Fibroblast of skin of abdomen (primary cell): ENCODE results near the gene ASAH2B. TPM values are rescaled to one million over a fixed set of nuclear protein-coding genes. Genes with fewer than 3 reads are reported as not detected.
"Not testable (repeated sequence)": the region's sequence is repeated elsewhere in the genome, so short reads cannot be mapped to it uniquely, and the experiment has no call there.

Experiments used
- DNase-seq: peaks from one replicate; pipeline ENCODE4 v3.0.0-alpha.2; 2013
- polyA plus RNA-seq, 2 experiments: library from polyadenylated mRNA; unstranded; fragments of 120-200 nt; gene quantifications; one replicate each; pipeline ENCODE4 v1.2.1, GENCODE V29; 2013; ENCODE audit not compliant: insufficient read length in 2 of 2

The ASAH2B gene
- 3.3 TPM for polyA plus RNA-seq (2013, experiment 1 of 2; ENCODE audit: insufficient read length)
- 3.5 TPM for polyA plus RNA-seq (2013, experiment 2 of 2; ENCODE audit: insufficient read length)

DNA sequence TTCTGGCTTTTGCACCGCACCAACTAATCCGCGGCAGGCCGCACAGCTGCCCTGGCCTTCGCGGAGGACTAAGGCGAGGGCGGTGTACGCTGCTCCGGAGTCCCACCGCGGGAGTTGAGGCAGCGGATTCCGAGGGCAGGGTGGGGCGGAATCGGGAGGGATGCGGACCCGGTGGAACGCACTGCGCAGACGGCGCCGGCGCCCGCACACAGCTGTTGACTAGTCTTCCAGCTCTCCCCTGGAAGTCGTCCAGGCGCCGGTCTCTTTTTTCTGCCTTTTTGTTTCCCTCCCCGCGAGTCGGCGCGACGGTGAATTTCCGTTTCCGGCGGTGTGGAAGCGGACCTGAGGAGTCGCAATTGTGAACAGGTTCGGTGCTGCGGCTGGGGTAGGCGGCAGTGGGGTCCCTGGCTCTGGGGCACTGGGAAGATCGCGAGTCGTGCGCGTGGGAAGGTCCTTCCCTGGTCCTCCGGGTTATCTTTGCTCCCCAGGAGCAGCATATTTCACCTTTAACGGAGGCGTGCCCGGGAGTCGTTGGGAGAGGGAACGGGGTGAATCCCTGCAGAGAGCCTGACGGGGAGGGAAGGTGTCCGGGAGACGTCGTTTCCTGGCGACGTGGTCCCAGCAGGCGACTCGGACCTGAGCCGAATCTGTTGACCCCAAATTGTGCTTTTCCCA lies at the start of gene ASAH2B:
Gene ASAH2B (plus strand): TSS at position 319 of the 675 bp plus-strand sequence. CDS start 5,195 bp downstream, outside the sequence.
- DNase-seq: peak; percentile 86

- DNase-seq: not testable (repeated sequence)
Observed at GRCh38 chr10:50697819-50698218, 41.9 kb upstream of the ASAH2B start.

GRCh38 chr10:50701947-50702346 lies 37.8 kb upstream of the ASAH2B start:
- DNase-seq: not testable (repeated sequence)

- DNase-seq: not testable (repeated sequence)
Observed at GRCh38 chr10:50702997-50703396, 36.7 kb upstream of the ASAH2B start.

DNA sequence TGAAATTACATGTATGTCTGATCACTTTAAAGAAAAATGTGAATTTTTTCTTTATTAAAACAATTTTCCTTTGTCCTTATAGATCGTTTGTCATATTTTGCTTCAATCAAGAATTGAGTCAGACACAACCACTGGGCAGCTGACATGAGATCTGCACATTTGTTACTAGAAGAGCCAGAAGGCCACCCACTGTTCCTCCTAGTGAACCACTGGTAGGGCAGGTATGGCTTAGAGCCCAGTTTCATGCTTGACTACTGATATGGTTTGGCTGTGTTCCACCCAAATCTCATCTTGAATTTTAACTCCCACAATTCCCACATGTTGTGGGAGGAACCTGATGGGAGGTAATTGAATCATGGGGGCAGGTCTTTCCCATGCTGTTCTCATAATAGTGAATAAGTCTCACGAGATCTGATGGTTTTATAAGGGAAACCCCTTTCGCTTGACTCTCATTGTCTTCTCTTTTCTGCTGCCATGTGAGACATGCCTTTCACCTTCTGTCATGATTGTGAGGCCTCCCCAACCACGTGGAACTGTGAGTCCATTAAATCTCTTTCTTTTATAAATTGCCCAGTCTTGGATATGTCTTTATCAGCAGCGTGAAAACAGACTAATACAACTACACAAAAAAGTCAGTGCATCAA lies 35.2 kb upstream of the ASAH2B start:
- peak; percentile 7 for DNase-seq

- DNase-seq: not testable (repeated sequence)
Observed at GRCh38 chr10:50706006-50706405, 33.7 kb upstream of the ASAH2B start.

DNA sequence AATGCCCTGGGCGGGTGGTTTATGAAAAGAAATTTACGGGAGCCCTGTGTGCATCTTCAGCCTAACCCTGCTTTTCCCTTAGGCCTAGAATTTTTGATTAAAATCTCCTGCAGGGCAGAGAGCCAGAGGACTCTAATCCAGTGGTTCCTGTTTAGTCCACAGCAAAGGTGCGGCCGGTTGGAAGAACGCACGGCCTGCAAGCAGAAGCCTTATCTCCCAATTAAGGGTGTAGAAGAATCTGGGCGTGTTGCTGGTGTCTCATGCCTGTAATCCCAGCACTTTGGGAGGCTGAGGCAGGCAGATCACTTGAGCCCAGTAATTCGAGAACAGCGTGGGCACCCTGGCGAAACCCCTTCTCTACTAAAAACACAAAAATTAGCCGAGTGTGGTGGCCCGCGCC lies 29.5 kb upstream of the ASAH2B start:
- not testable (repeated sequence) for DNase-seq

- DNase-seq: not testable (repeated sequence)
Observed at GRCh38 chr10:50723812-50724211, 15.9 kb upstream of the ASAH2B start.

- DNase-seq: not testable (repeated sequence)
Observed at GRCh38 chr10:50728112-50728511, 11.6 kb upstream of the ASAH2B start.

DNA sequence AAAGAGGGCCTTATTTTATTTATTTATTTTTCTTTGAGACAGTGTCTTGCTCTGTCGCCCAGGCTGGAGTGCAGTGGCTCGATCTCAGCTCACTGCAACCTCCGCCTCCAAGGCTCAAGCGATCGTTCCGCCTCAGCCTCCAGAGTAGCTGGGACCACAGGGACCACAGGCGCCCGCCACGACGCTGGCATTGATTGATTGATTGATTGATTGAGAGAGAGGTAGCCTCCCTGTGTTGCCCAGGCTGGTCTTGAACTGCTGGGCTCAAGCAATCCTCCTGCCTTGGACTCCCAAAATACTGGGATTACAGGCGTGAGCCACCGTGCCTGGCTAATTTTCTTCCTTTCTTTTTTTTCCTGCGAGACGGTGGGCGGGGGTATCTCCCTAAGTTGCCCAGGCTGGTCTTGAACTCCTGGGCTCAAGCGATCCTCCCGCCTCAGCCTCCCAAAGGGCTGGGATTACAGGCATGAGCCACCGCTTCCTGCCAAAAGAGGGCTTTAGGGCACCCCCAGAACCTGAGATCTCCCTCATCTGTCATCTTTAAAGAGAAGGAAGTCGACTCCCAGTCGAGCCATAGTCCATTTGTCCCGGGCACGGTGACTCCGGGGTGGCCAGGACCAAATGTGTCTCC lies 634 bp upstream of the ASAH2B start:
- not testable (repeated sequence) for DNase-seq

- peak; percentile 63 for DNase-seq
Observed at GRCh38 chr10:50740293-50740648, 535 bp downstream of the ASAH2B start.

DNA sequence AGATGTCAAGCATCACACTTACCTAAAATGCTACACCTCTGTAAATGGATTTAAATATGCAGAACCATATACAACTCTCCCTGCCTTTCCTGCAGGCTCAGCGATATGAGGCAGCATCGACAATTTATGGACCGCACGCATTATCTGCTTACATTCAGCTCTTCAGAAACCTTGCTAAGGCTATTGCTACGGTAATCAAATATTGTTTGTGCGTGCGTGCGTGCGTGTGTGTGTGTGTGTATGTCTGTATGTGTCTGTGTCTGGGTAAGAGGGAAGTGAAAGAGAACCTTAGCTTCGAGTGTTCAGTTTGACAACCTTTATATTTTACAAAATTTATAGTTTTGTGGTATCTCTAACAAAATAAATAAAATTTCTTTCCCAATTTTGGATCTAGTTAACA lies 3.1 kb downstream of the ASAH2B start:
- DNase-seq: not testable (repeated sequence)

GRCh38 chr10:50766774-50767513 lies 27.2 kb downstream of the ASAH2B start:
- DNase-seq: peak; percentile 82

DNA sequence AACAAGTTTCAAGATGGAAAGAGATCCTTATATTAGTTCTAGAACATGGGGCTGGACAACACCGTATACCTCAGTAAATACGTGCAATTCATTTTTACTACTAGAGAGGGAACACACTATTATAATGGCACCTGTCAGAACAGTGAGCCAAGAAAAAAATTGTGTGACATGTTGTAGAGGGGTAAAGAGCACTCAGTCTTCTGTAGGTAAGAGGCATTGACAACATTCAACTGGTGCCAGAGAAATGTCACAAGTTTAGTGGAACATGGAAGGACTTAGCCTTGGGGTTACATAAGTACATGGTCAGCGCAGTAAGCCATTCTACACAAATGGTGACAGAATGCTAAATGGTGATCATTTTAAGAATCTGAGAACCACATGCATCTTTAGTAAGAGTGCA lies 32.3 kb downstream of the ASAH2B start:
- not testable (repeated sequence) for DNase-seq

- DNase-seq: not testable (repeated sequence)
Observed at GRCh38 chr10:50774868-50775267, 35.1 kb downstream of the ASAH2B start.

DNA sequence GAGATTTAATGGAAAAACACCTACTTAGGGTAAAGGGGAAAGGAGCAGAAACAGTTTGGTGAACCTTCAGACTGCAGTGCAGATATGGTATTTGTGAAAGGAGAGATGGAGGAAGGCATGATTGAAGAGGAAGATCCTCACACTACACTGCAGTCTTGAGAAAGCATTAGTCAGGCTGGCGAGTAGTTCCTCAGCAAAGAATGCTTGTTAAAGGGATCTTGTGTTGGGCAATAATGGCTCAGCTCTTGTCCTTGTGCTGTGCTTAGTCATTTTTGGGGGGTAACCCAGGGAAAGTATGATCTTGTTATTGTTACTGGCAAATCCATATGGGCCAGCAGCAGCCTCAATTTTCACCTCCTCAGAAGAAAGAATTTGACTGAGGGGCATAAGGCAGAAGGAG lies 40.3 kb downstream of the ASAH2B start:
- peak; percentile 14 for DNase-seq

- not testable (repeated sequence) for DNase-seq
Observed at GRCh38 chr10:50782017-50782416, 42.3 kb downstream of the ASAH2B start.

- not testable (repeated sequence) for DNase-seq
Observed at GRCh38 chr10:50787962-50788361, 48.2 kb downstream of the ASAH2B start.

DNA sequence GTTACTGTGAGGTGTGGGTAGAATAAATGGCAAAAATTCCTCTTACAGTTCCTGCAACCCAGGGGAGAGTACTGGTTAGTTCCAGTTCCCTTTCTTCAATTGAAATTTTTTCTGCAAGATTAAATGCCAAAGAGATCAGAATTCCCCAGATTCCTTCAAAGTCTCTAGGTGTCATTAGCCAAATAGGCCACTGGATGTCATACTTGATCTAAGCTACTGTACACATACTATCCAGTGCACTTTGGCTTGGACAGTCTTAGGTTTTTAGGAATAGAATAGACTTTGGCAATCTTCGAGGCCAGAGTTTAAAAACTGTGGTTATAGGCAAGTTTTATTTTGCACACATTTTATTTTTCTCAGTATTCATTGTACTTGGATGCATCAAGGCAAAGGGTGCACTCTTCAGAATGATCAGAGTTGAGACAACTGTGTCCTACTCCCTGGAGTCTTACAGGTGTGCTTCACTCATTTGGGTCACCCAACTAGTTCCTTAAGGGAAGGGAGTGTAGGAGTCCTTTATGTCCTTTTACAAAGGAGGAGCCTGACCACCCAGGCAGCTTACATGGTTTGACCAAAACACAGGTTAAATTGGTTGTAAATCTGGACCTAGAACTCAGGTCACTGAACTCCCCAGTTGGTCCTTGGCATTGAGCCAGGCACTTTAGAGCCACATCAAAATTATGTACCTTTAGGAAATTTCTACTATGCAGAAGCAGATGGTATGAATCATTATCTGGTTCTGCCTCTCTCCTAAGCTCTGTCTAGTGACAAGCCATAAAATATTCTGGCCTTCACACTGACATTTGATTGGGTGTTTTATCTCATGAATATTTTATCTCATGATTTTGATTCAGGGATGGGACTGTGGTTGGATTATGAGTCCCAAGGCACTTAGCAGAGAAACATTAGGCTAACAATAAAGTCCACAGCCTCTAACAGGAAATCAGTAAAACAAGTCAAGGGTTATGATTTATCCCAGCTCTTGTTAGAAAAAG lies 49.5 kb downstream of the ASAH2B start:
- peak; percentile 44 for DNase-seq

DNA sequence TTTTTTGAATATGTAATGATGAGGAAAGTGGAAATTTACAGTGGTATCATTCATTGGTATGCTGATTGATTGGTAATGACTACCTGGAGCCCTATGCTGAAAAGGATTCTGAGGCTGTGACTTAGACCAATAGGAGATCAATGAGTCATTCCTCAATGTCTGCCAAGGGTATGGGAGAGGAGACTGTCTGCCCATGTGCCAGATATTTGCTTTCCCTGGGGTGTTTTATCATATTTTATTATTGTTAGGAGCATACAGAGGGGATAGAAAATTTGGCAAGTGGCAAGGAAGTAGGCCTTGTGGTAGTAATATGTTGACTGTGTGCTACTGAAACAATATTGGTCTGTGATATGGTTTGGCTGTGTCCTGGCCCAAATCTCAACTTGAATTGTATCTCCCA lies 54.8 kb downstream of the ASAH2B start:
- DNase-seq: no peak

- no peak for DNase-seq
Observed at GRCh38 chr10:50796693-50797092, 57.0 kb downstream of the ASAH2B start.
